ENCODE data around the gene ANO1.

ANO1 gene

GRCh38 chr11:70097783-70098563 is 19.9 kb downstream of the ANO1 start:
- DNase-seq = no peak

- DNase-seq = no peak
Observed at GRCh38 chr11:70098936-70099335, 20.8 kb downstream of the ANO1 start.

GRCh38 chr11:70099578-70100279 is 21.6 kb downstream of the ANO1 start:
- no peak for DNase-seq

- no peak for DNase-seq
Observed at GRCh38 chr11:70100280-70100603, 22.1 kb downstream of the ANO1 start.

- no peak for DNase-seq
Observed at GRCh38 chr11:70100791-70101190, 22.7 kb downstream of the ANO1 start.

GRCh38 chr11:70103256-70103975 is 25.3 kb downstream of the ANO1 start:
- no peak for DNase-seq

- DNase-seq = no peak
Observed at GRCh38 chr11:70104419-70104818, 26.3 kb downstream of the ANO1 start.

- no peak for DNase-seq
Observed at GRCh38 chr11:70104961-70105360, 26.8 kb downstream of the ANO1 start.

- DNase-seq = no peak
Observed at GRCh38 chr11:70105369-70105754, 27.2 kb downstream of the ANO1 start.

- DNase-seq = no peak
Observed at GRCh38 chr11:70105755-70106571, 27.8 kb downstream of the ANO1 start.

GRCh38 chr11:70106757-70107156 is 28.6 kb downstream of the ANO1 start:
- no peak for DNase-seq

- no peak for DNase-seq
Observed at GRCh38 chr11:70107191-70107590, 29.1 kb downstream of the ANO1 start.

GRCh38 chr11:70107756-70108155 is 29.6 kb downstream of the ANO1 start:
- no peak for DNase-seq

GRCh38 chr11:70108250-70108649 is 30.1 kb downstream of the ANO1 start:
- DNase-seq = no peak

GRCh38 chr11:70109006-70109405 is 30.9 kb downstream of the ANO1 start:
- DNase-seq = no peak

GRCh38 chr11:70109903-70110302 is 31.8 kb downstream of the ANO1 start:
- no peak for DNase-seq

- no peak for DNase-seq
Observed at GRCh38 chr11:70110538-70111055, 32.5 kb downstream of the ANO1 start.

GRCh38 chr11:70111269-70112016 is 33.3 kb downstream of the ANO1 start:
- no peak for DNase-seq

- no peak for DNase-seq
Observed at GRCh38 chr11:70112017-70112434, 33.9 kb downstream of the ANO1 start.

- no peak for DNase-seq
Observed at GRCh38 chr11:70113801-70114200, 35.7 kb downstream of the ANO1 start.

GRCh38 chr11:70115778-70116177 is 37.7 kb downstream of the ANO1 start:
- DNase-seq = no peak

Measured in C1 segment of cervical spinal cord (tissue), 14 donors.